H1 (cell line): ENCODE measurements around the gene PRRT1. TPM values are rescaled to one million over a fixed set of nuclear protein-coding genes. Genes with fewer than 3 reads are reported as not detected.

Experiments
- CTCF ChIA-PET: fragments of 300-600 bp; sonication (Branson Sonifier 250); formaldehyde crosslinking; loops from one replicate; lab custom pipeline; 2021; ENCODE audit not compliant: partially characterized antibody; lab: Charles Lee
- POLR2A ChIA-PET: fragments of 300-600 bp; sonication (Branson Sonifier 250); formaldehyde crosslinking; loops from one replicate; lab custom pipeline; 2021; ENCODE audit warnings: inconsistent platforms; ENCODE audit not compliant: partially characterized antibody; lab: Charles Lee
- DNase-seq, 2 experiments: peaks; one replicate each; pipeline versions ENCODE4 v3.0.0 to v3.0.0-alpha.2; 2010 to 2022; ENCODE audit warnings: low spot score in 2 of 2, low read depth in 1 of 2, mixed read lengths in 1 of 2
- FAIRE-seq: peaks from 2 replicates; lab custom pipeline; 2011; peaks lifted over from hg19 to GRCh38; lab: Jason Lieb, UNC
- H2AFZ ChIP-seq: 2 replicates; pipeline ENCODE4 v1.8.1; 2012; ENCODE audit warnings: low read length, inconsistent platforms
- H2AK5ac ChIP-seq: 2 replicates; pipeline ENCODE4 v1.6.1; 2013; ENCODE audit warnings: low read depth, low read length
- H2BK120ac ChIP-seq: replicated peaks from 2 replicates; pipeline ENCODE3; 2013; ENCODE audit warnings: low read depth, low read length, inconsistent platforms
- H2BK12ac ChIP-seq: 2 replicates; pipeline ENCODE4 v1.6.1; 2013; ENCODE audit warnings: low read depth, low read length
- H2BK15ac ChIP-seq: 2 replicates; pipeline ENCODE4 v1.6.1; 2013; ENCODE audit warnings: low read length
- H2BK20ac ChIP-seq: 2 replicates; pipeline ENCODE4 v1.6.1; 2013; ENCODE audit warnings: low read length
- H2BK5ac ChIP-seq: 2 replicates; pipeline ENCODE4 v1.6.1; 2013; ENCODE audit warnings: low read depth, low read length
- H3K14ac ChIP-seq: 2 replicates; pipeline ENCODE4 v1.6.1; 2013; ENCODE audit warnings: inconsistent platforms; ENCODE audit not compliant: insufficient read length
- H3K18ac ChIP-seq: 2 replicates; pipeline ENCODE4 v1.6.1; 2013; ENCODE audit warnings: low read length; ENCODE audit errors: extremely low read depth
- H3K23ac ChIP-seq: 2 replicates; pipeline ENCODE4 v1.6.1; 2013; ENCODE audit warnings: inconsistent platforms; ENCODE audit not compliant: insufficient read length
- H3K23me2 ChIP-seq: 2 replicates; pipeline ENCODE4 v1.6.1; 2013; ENCODE audit warnings: low read depth, low read length
- H3K27ac ChIP-seq: 2 replicates; pipeline ENCODE4 v1.6.1; 2011; ENCODE audit warnings: low read depth, low read length, inconsistent platforms
- H3K27me3 ChIP-seq, 4 experiments: replicated peaks in 1 of 4; 1 replicate in 1 of 4; 2 replicates in 3 of 4; pipeline versions ENCODE4 v1.6.1 to v1.8.1; 2011 to 2013; ENCODE audit warnings: low read length in 3 of 4, mild to moderate bottlenecking in 3 of 4, inconsistent platforms in 2 of 4, mixed read lengths in 2 of 4, moderate library complexity in 1 of 4; ENCODE audit not compliant: control insufficient read depth in 3 of 4, insufficient read depth in 3 of 4; ENCODE audit errors: extremely low read depth in 1 of 4
- H3K36me3 ChIP-seq, 4 experiments: 2 replicates each; pipeline versions ENCODE4 v1.6.1 to v1.8.1; 2011 to 2013; ENCODE audit warnings: mild to moderate bottlenecking in 4 of 4, low read length in 3 of 4, moderate library complexity in 2 of 4, control low read depth in 1 of 4, inconsistent platforms in 1 of 4; ENCODE audit not compliant: insufficient read depth in 4 of 4, control insufficient read depth in 2 of 4
- H3K4ac ChIP-seq: replicated peaks from 2 replicates; pipeline ENCODE3; 2013; ENCODE audit warnings: low read length, low read depth, mixed read lengths, inconsistent platforms; ENCODE audit not compliant: insufficient read length
- H3K4me1 ChIP-seq, 4 experiments: replicated peaks in 1 of 4; 1 replicate in 1 of 4; 2 replicates in 3 of 4; pipeline versions ENCODE4 v1.6.1 to v1.8.1; 2011 to 2013; ENCODE audit warnings: low read length in 3 of 4, inconsistent platforms in 2 of 4, mixed read lengths in 1 of 4; ENCODE audit not compliant: insufficient read depth in 4 of 4, control insufficient read depth in 3 of 4
- H3K4me2 ChIP-seq, 2 experiments: 2 replicates each; pipeline versions ENCODE4 v1.6.1 to v1.8.1; 2011 to 2013; ENCODE audit warnings: low read depth in 2 of 2, low read length in 2 of 2, control low read depth in 1 of 2, inconsistent platforms in 1 of 2, mild to moderate bottlenecking in 1 of 2; ENCODE audit not compliant: insufficient read depth in 1 of 2
- H3K4me3 ChIP-seq, 4 experiments: fragments of 200-600, 300-600 bp in 1 of 4; sonication (generic), shearing (Covaris generic), sonication (Bioruptor Twin) in 1 of 4; 2 replicates each; pipeline versions ENCODE4 v1.5.1 to v1.8.1; 2011 to 2016; ENCODE audit warnings: low read length in 4 of 4, low read depth in 3 of 4, control low read depth in 2 of 4, inconsistent platforms in 2 of 4, mild to moderate bottlenecking in 2 of 4, mixed read lengths in 1 of 4, moderate library complexity in 1 of 4; ENCODE audit not compliant: insufficient read depth in 2 of 4; ENCODE audit errors: extremely low read depth in 1 of 4
- H3K56ac ChIP-seq: replicated peaks from 2 replicates; pipeline ENCODE3; 2013; ENCODE audit warnings: low read depth, mild to moderate bottlenecking, mixed read lengths, low read length, inconsistent platforms; ENCODE audit not compliant: insufficient read length
- H3K79me1 ChIP-seq: 2 replicates; pipeline ENCODE4 v1.6.1; 2013; ENCODE audit warnings: low read depth, low read length, control low read depth
- H3K79me2 ChIP-seq, 2 experiments: 2 replicates each; pipeline versions ENCODE4 v1.6.1 to v1.8.1; 2012 to 2013; ENCODE audit warnings: low read length in 2 of 2, mild to moderate bottlenecking in 2 of 2, inconsistent platforms in 1 of 2; ENCODE audit not compliant: insufficient read depth in 2 of 2, control insufficient read depth in 1 of 2
- H3K9ac ChIP-seq, 4 experiments: replicated peaks in 1 of 4; 1 replicate in 1 of 4; 2 replicates in 3 of 4; pipeline versions ENCODE4 v1.6.1 to v1.8.1; 2011 to 2013; ENCODE audit warnings: low read depth in 3 of 4, low read length in 3 of 4, control low read depth in 2 of 4, mild to moderate bottlenecking in 2 of 4, moderate library complexity in 2 of 4, inconsistent platforms in 1 of 4; ENCODE audit errors: extremely low read depth in 1 of 4
- H3K9me3 ChIP-seq, 2 experiments: 2 replicates each; pipeline versions ENCODE4 v1.6.1 to v1.8.1; 2012 to 2013; ENCODE audit warnings: mild to moderate bottlenecking in 2 of 2, moderate library complexity in 2 of 2, control low read depth in 1 of 2, inconsistent platforms in 1 of 2, low read depth in 1 of 2, low read length in 1 of 2, mixed read lengths in 1 of 2; ENCODE audit not compliant: insufficient read depth in 2 of 2
- H4K20me1 ChIP-seq, 2 experiments: replicated peaks in 1 of 2; 2 replicates each; pipeline versions ENCODE3 to v1.8.1; 2011 to 2013; ENCODE audit warnings: inconsistent platforms in 2 of 2, low read length in 2 of 2, mild to moderate bottlenecking in 1 of 2; ENCODE audit not compliant: insufficient read depth in 2 of 2, control insufficient read depth in 1 of 2
- H4K5ac ChIP-seq: 2 replicates; pipeline ENCODE4 v1.6.1; 2013; ENCODE audit warnings: low read length, low read depth, mixed read lengths, inconsistent platforms; ENCODE audit not compliant: insufficient read length
- H4K8ac ChIP-seq: 2 replicates; pipeline ENCODE4 v1.8.0; 2013; ENCODE audit warnings: mild to moderate bottlenecking, moderate library complexity, low read length, inconsistent platforms; ENCODE audit not compliant: insufficient read depth; ENCODE audit errors: extremely low read depth
- H4K91ac ChIP-seq: replicated peaks from 2 replicates; pipeline ENCODE3; 2013; ENCODE audit warnings: low read length, mixed read lengths, inconsistent platforms; ENCODE audit not compliant: insufficient read length
- NRF1 ChIP-seq: IDR thresholded peaks from 2 replicates; pipeline ENCODE4 v1.6.1; 2011; ENCODE audit warnings: mild to moderate bottlenecking, low read depth, low read length, improper control_type of control experiment
- PHF8 ChIP-seq: fragments of 200-600 bp; sonication (generic); conservative IDR thresholded peaks from 2 replicates; pipeline ENCODE4 v1.7.1; 2012; ENCODE audit warnings: low read depth, mild to moderate bottlenecking, inconsistent platforms, low read length, moderate library complexity
- TEAD4 ChIP-seq: IDR thresholded peaks from 2 replicates; pipeline ENCODE4 v1.6.1; 2012; ENCODE audit warnings: low read depth, low read length, inconsistent platforms, mixed read lengths
- USF2 ChIP-seq: IDR thresholded peaks from 2 replicates; pipeline ENCODE4 v1.6.1; 2011; ENCODE audit warnings: low read length, improper control_type of control experiment
- whole genome bisulfite sequencing, 2 experiments: shearing (Covaris generic) in 1 of 2; methylation state at CpG; one replicate each; pipeline versions ENCODE4 v1.1.6 to v1.1.7; 2013 to 2015; ENCODE audit warnings: low lambda C conversion rate in 2 of 2, mixed read lengths in 2 of 2, inconsistent platforms in 1 of 2, low coverage in 1 of 2, missing lambda C conversion rate in 1 of 2; ENCODE audit not compliant: insufficient replicate concordance in 2 of 2, insufficient coverage in 1 of 2, insufficient read length in 1 of 2; ENCODE audit errors: extremely low coverage in 1 of 2, missing lambda C conversion rate in 1 of 2; 5-methylcytosine and 5-hydroxymethylcytosine counted together
- polyA plus RNA-seq, 7 experiments: library from polyadenylated mRNA; depleted of rRNA in 3 of 7; stranded (reverse) in 5 of 7; unstranded in 2 of 7; fragments of >200 nt in 5 of 7; fragments of 200-250 nt in 2 of 7; gene quantifications; 1 replicate in 5 of 7; 2 replicates in 1 of 7; 4 replicates in 1 of 7; pipeline versions ENCODE4 v1.2.1 to v1.2.3, GENCODE V29; 2011 to 2013; ENCODE audit warnings: missing spikeins in 2 of 7, mixed read lengths in 2 of 7
- total RNA-seq: library from RNA; stranded (reverse); fragmentation: NEBNext Ultra II Directional; extraction: Animal tissue kit (Norgen Biotek cat#: 25700); gene quantifications from 2 replicates; pipeline ENCODE4 v1.2.1, GENCODE V29; 2021

PRRT1 gene
- total and polyA plus RNA-seq, 2 of the 8 experiments (the other 6 are each of a cell fraction or from before 2014, with no cell fraction given), result 0.71 to 2.8 TPM

GRCh38 chr6:32120573-32121059, 31.1 kb downstream of the PRRT1 start:
- H2BK120ac ChIP-seq, result no peak overlapping the region
- no peak overlapping the region for H3K14ac ChIP-seq
- H2AK5ac ChIP-seq, result no peak overlapping the region
- DNase-seq (no peak), FAIRE-seq (no peak)
- TF ChIP-seq PHF8 (no peak), NRF1 (no peak), USF2 (no peak), TEAD4 (no peak)
- no peak overlapping the region for H3K18ac ChIP-seq
- no peak overlapping the region for H2BK12ac ChIP-seq
- no peaks in the 10 kb centered on the region for H3K27me3 ChIP-seq
- no peak overlapping the region for H2BK15ac ChIP-seq
- H4K20me1 ChIP-seq, result peaks cover 5 to 7% of the 10 kb centered on the region in 2 experiments
- H4K8ac ChIP-seq, result no peak overlapping the region
- peaks cover 7 to 37% (median 17%) of the 10 kb centered on the region in 4 experiments; a peak in 7 of 8 replicates for H3K36me3 ChIP-seq
- no peak overlapping the region for H3K56ac ChIP-seq
- H3K4me2 ChIP-seq, result no peak overlapping the region
- H2BK20ac ChIP-seq, result no peak overlapping the region
- H3K9ac ChIP-seq, result no peak overlapping the region
- H3K23ac ChIP-seq, result no peak overlapping the region
- no peaks in the 10 kb centered on the region for H3K23me2 ChIP-seq
- POLR2A ChIA-PET, result interaction anchor here (1.3 to 1.8 kb wide), 3 partner anchors 10 to 46 kb away, joined by 3 to 4 read pairs (median 3); partner anchors contain the start of gene TNXB
- no peaks in the 10 kb centered on the region; the same call in 1 of the 2 replicates for H3K79me1 ChIP-seq
- H3K27ac ChIP-seq, result no peak overlapping the region
- no peak overlapping the region for H4K5ac ChIP-seq
- no peaks in the 10 kb centered on the region for H3K79me2 ChIP-seq
- no peak overlapping the region for H3K4ac ChIP-seq
- WGBS, 2 experiments, result 94% methylated on average over 8 of the region's 12 CpGs; no CpG with 5 or more reads in 1 of the 2 experiments
- no peak overlapping the region for H2AFZ ChIP-seq
- H3K4me1 ChIP-seq, result peaks cover 0 to 2% (median 0%) of the 10 kb centered on the region in 4 experiments; a peak in 1 of 7 replicates
- CTCF ChIA-PET, result interaction anchor here (1.1 to 6.1 kb wide), 6 partner anchors 9 to 46 kb away, joined by 3 to 76 read pairs (median 26); partner anchors contain the start of genes ATF6B, EGFL8, FKBPL and TNXB
- no peaks in the 10 kb centered on the region for H3K9me3 ChIP-seq
- H3K4me3 ChIP-seq, result no peak overlapping the region
- H4K91ac ChIP-seq, result no peak overlapping the region
- no peak overlapping the region for H2BK5ac ChIP-seq
